ENCODE measurements around the gene SEC61A2. TPM values are rescaled to one million over a fixed set of nuclear protein-coding genes. Genes with fewer than 3 reads are reported as not detected.

Gene SEC61A2
- total and polyA plus RNA-seq, 4 donors, result 3.8 to 8.8 (median 6.2) TPM

DNA sequence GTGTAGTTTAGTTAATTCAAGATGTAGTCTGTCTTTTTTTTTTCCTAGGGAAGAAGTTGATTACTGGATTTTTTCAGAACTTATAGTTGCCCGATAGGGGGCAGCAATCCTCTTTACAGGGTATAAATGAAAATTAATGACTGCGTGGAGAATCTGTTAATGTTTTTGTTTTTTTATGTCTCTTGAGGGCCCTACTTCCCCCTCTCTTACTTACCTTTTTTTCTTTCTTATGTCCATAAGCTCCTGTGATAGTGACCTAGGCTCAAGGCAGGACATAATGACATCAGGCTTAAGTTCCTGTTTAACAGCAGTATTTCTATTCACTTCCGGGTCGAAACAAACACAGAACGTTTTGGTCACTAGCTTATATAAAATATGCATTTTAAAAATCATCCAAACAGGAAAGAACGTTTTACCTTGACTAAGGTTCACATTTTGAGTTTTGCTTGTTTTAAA is 85.3 kb downstream of the SEC61A2 start:
- Histone ChIP-seq H3K9ac (ENCODE audit: low read depth in 1 of 2, low read length in 2 of 2) (peak overlapping the region in 1 of 2 donors; percentile 0), H3K4me3 (ENCODE audit: low read depth in 1 of 3, low read length in 3 of 3) (no peak overlapping the region), H3K27me3 (ENCODE audit: control insufficient read depth in 4 of 4, insufficient read depth in 4 of 4, low read length in 3 of 4) (no peaks in the 10 kb centered on the region), H3K36me3 (ENCODE audit: control insufficient read depth in 4 of 4, insufficient read depth in 3 of 4, low read depth in 1 of 4, low read length in 3 of 4) (peaks cover 12 to 39% (median 31%) of the 10 kb centered on the region in 4 donors), H3K27ac (ENCODE audit: low read depth in 1 of 2, low read length in 2 of 2) (no peak overlapping the region), H3K9me3 (ENCODE audit: control insufficient read depth in 4 of 4, low read length in 3 of 4) (no peaks in the 10 kb centered on the region), H3K4me1 (ENCODE audit: control insufficient read depth in 4 of 4, insufficient read depth in 4 of 4, low read length in 3 of 4) (no peaks in the 10 kb centered on the region)
- 30% methylated on average over 6 of the region's 6 CpGs for WGBS
- TF ChIP-seq GABPA (IDR thresholded peaks at IDR 0.05 in 1 of 2, conservative IDR thresholded peaks at IDR 0.05 in 1 of 2) (peak; percentile 61 to 77), RAD21 (IDR thresholded peaks at IDR 0.05) (peak; percentile 75), JUND (IDR thresholded peaks at IDR 0.05) (no peak)
- TF ChIP-seq, protein P1, sequence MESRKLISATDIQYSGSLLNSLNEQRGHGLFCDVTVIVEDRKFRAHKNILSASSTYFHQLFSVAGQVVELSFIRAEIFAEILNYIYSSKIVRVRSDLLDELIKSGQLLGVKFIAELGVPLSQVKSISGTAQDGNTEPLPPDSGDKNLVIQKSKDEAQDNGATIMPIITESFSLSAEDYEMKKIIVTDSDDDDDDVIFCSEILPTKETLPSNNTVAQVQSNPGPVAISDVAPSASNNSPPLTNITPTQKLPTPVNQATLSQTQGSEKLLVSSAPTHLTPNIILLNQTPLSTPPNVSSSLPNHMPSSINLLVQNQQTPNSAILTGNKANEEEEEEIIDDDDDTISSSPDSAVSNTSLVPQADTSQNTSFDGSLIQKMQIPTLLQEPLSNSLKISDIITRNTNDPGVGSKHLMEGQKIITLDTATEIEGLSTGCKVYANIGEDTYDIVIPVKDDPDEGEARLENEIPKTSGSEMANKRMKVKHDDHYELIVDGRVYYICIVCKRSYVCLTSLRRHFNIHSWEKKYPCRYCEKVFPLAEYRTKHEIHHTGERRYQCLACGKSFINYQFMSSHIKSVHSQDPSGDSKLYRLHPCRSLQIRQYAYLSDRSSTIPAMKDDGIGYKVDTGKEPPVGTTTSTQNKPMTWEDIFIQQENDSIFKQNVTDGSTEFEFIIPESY (IDR thresholded peaks at IDR 0.05), result no peak
- TF ChIP-seq, protein P2, sequence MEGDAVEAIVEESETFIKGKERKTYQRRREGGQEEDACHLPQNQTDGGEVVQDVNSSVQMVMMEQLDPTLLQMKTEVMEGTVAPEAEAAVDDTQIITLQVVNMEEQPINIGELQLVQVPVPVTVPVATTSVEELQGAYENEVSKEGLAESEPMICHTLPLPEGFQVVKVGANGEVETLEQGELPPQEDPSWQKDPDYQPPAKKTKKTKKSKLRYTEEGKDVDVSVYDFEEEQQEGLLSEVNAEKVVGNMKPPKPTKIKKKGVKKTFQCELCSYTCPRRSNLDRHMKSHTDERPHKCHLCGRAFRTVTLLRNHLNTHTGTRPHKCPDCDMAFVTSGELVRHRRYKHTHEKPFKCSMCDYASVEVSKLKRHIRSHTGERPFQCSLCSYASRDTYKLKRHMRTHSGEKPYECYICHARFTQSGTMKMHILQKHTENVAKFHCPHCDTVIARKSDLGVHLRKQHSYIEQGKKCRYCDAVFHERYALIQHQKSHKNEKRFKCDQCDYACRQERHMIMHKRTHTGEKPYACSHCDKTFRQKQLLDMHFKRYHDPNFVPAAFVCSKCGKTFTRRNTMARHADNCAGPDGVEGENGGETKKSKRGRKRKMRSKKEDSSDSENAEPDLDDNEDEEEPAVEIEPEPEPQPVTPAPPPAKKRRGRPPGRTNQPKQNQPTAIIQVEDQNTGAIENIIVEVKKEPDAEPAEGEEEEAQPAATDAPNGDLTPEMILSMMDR (IDR thresholded peaks at IDR 0.05; ENCODE audit: low read depth, low read length, missing input control), result peak; percentile 53
- peak; percentile 42 for DNase-seq (ENCODE audit: low spot score)

Small RNA genes within 50 kb of the gene (small RNA-seq; reads per million reads assigned to genes)
- gene MIR548AK, result not detected
- gene RNU6-88P, result not detected

Other genes with a start within 250 kb of the SEC61A2 start
- 10 to 100 TPM; 16.4 to 19.6 TPM for gene UPF2, start 86.9 kb upstream of the SEC61A2 start, total RNA-seq
- 10 to 100 TPM in 1 of 2 donors, 1 to 10 TPM in 1; 6.6 to 16.3 TPM for gene UPF2, start 86.9 kb upstream of the SEC61A2 start, polyA plus RNA-seq
- 100 to 1,000 TPM in 1 of 2 donors, 10 to 100 TPM in 1; 26.2 to 119 TPM for gene DHTKD1, start 60.7 kb upstream of the SEC61A2 start, total RNA-seq
- 10 to 100 TPM; 41.1 to 45.0 TPM for gene DHTKD1, start 60.7 kb upstream of the SEC61A2 start, polyA plus RNA-seq
- 10 to 100 TPM; 21.9 to 44.3 TPM for gene NUDT5, start 66.2 kb downstream of the SEC61A2 start, total RNA-seq
- gene NUDT5, start 66.2 kb downstream of the SEC61A2 start, polyA plus RNA-seq, result 100 to 1,000 TPM in 1 of 2 donors, 10 to 100 TPM in 1; 54.3 to 115 TPM
- gene CDC123, start 66.5 kb downstream of the SEC61A2 start, total RNA-seq, result 10 to 100 TPM; 43.3 to 58.5 TPM
- gene CDC123, start 66.5 kb downstream of the SEC61A2 start, polyA plus RNA-seq, result 10 to 100 TPM; 32.7 to 38.0 TPM
- 10 to 100 TPM in 1 of 2 donors, 1 to 10 TPM in 1; 2.7 to 10.1 TPM for gene CAMK1D, start 219.9 kb downstream of the SEC61A2 start, total RNA-seq
- gene CAMK1D, start 219.9 kb downstream of the SEC61A2 start, polyA plus RNA-seq, result 1 to 10 TPM; 3.3 to 5.2 TPM